T1000 (cell line): ENCODE data around the gene MICB.
"Not testable (repeated sequence)": the region's sequence is repeated elsewhere in the genome, so short reads cannot be mapped to it uniquely, and the experiment has no call there.

Experiments used
- DNase-seq: peaks from one replicate; lab custom pipeline; 2025; ENCODE audit warnings: mixed read lengths; lab: John Stamatoyannopoulos, UW

Gene MICB

DNA sequence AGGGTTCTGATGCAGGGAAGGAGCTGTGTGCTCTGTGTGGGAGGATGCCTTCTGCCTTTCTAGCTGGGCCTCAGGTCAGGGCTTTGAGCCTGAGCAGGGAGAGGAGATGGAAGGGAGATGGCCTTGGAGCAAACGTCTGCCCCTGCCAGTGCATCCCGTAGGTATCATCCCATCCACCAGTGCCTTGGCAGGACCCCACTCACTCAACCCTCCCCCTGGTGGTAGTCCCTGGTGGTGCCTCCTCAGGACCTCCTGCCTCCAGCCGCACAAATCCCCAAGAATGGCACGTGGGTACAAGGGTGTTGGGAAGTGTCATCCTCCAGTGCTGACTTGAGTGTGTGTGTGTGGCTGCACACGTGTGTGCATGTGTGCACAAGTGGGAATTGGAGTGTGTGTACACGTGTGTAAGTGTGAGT is 23.1 kb upstream of the MICB start:
- DNase-seq = no peak

DNA sequence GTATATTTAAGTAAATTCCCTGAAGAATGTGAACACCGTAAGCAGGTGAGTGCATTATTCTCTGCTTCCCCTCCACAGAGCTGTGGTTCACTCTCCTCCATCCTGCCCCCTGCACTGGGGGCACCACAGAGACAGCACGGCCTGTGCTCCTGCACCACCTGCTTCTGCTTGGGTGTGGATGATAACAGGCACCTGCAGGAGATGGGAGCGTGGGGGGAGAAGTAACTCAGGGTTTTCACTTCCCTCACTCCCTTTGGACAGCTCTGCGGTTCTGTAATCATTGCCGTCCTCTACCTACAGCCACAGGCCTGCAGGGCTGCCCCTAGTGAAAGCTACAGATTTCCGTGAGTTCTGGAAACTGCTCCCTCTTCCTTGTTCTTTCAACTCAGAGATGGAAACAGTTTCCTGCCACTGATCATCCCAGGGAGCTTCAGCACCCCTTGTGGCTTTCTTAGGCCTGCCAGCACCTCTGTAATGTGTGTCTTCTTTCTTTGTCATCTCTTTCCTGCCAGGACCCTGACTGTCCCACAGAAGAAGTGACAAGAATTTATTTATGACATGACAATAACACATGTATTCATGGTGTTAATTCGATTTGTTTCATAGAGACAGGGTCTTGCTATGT is 21.3 kb upstream of the MICB start:
- DNase-seq = no peak

- no peak for DNase-seq
These were observed 20.4 kb upstream of the MICB start for GRCh38 chr6:31477521-31477920.

GRCh38 chr6:31478186-31478950 is 19.6 kb upstream of the MICB start:
- no peak for DNase-seq

- no peak for DNase-seq
These were observed 18.6 kb upstream of the MICB start for GRCh38 chr6:31479151-31479932.

DNA sequence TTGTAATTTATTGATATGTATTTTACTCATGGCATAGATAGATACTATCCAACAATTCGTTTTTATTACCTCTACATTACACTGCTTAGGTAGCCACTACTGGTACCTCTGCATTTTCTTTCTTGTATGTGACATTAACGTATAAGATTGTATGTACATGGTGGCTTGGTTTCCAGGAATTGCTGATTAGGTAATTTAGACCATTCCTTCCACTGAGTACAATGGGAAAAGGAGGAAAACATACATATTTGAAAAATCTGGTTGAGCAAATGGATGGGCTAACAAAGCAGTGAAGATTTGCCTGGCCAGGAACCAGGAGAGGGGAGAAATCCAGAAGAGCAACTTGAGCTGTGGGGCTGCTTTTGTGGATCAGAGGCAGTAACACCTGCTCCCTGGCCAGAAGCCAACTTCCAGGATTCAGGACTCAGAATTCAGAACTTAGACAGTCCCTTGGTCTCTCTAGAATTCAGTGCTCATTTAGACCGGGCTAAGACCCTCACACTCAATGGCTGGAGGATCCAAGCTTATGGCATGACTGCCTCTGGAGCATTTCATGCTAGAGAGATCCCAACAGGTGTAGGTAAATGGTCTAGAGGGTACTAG is 17.9 kb upstream of the MICB start:
- no peak for DNase-seq

GRCh38 chr6:31480574-31480973 is 17.4 kb upstream of the MICB start:
- no peak for DNase-seq

- no peak for DNase-seq
These were observed 14.6 kb upstream of the MICB start for GRCh38 chr6:31483392-31483791.

GRCh38 chr6:31485055-31485454 is 12.9 kb upstream of the MICB start:
- DNase-seq = no peak

DNA sequence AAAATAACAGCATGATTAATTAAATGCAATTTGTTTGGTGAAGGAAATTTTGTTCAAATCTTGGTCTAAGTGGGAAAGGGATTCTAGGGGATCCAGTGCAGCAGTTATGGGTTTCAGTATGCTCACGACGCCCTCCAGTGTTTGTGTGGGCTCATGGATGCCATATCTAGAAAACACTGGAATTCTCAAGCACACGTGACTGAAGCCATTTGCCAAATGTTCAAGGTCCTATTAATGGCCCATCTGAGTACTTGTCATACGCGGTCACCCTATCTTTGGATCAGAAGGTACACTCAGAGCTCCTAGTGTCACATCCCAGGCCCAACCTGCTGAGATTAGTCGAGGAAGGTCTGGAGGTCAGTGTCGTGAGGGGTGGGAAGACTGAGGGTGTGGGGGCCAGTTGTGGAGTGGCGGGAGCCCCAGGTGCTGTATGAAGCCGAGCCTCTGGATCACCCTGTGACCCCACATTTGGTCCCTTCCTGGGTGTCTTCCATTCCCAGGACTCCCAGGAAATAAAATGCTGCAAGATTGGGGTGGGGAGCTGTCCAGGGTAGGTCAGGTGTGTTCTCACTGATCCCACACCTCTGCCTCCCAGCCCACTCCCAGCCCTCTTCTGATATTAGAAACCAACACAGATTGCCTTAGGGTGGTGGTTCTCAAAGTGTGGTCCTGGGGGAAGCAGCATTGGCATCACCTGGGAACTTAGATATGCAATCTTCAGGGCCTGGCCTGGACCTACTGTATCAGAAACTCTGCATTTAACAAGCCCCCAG is 11.7 kb upstream of the MICB start:
- DNase-seq = not testable (repeated sequence)

GRCh38 chr6:31487674-31488073 is 10.3 kb upstream of the MICB start:
- DNase-seq = not testable (repeated sequence)

- DNase-seq = no peak
These were observed 8.9 kb upstream of the MICB start for GRCh38 chr6:31489086-31489485.

DNA sequence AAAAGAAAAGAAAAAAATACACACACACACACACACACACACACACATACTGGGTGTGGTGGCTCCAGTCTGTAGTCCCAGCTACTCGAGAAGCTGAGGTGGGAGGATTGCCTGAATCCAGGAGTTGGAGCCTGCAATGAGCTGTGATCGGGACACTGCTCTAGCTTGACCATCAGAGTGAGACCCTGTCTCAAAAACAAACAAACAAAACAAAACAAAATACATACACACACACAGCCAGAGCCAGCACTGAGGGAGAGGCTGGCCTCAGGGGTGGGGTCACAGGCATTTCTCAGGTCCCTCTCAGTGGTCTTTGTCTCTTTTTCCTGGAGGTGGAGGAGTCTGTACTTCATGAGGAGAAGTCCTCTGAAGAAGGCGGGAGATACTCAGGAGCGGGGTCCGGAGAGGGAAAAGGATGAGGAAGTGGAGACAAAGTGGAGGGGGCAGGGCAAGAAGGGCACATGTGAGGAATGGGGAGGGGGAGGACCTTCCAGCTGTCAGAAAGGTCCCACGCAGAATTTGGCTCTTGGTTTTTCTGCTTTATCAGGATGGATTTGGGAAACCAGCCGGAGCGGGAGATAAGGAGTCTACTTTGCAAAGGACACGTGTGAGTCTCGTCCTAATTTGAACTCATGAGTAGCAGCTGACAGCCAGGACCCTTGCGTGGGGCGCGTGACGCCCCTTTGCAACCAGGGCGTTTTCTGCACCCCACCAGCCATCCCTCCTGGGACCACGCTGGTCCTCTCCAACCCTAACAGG is 7.7 kb upstream of the MICB start:
- no peak for DNase-seq

DNA sequence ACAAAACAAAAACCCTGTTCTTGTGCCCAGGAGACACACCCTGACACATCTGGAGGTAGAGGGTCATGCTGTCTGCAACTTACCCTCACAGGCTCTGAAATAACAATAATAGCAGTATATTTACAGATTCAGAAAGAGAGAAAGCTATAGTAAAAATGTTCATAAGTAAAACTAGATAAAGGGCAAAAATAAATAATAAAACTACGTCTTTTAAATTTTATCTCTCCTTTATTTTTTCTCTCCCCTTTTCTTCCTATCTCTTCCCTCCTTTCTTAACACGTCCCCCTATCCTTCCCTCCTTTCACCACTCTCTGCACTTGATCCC is 4.4 kb upstream of the MICB start:
- DNase-seq = not testable (repeated sequence)

DNA sequence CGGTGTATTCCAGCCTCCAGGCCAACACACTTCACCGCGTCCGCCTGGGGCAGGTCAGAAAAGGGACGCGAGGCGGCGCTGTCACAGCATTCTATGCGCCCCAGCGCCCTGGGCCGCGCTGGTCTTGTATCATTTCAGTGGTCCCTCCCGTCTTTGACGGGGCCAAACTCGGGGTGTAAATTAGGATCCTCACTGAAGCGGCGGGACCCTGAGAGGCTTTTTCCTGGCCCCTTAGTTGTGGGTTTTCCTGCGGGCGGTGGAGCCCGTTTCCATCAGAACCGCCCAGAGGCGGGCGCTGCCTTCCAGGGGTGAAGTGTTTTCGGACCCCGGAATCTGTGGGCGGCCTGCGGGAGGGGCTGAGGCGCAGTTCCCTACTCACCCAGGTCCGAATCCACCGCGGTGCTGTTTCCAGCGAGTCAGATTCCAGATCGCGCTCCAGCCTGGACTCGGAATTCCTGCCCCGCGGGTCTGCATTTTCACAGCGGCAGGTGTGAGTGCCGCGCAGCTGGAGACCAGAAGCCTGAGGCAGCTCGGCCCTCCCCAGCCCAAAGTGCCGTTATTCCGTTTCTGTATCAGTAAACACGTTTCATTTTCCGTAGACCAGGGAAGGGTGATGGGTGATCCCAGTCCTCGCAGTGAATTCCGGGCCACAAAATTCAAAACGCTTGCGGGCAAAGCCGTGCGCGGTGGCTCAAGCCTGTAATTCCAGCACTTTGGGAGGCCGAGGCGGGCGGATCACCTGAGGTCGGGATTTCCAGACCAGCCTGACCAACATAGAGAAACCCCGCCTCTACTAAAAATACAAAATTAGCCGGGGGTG is 3.9 kb upstream of the MICB start:
- peak; percentile 32 for DNase-seq

- no peak for DNase-seq
These were observed 2.4 kb upstream of the MICB start for GRCh38 chr6:31495580-31495979.

DNA sequence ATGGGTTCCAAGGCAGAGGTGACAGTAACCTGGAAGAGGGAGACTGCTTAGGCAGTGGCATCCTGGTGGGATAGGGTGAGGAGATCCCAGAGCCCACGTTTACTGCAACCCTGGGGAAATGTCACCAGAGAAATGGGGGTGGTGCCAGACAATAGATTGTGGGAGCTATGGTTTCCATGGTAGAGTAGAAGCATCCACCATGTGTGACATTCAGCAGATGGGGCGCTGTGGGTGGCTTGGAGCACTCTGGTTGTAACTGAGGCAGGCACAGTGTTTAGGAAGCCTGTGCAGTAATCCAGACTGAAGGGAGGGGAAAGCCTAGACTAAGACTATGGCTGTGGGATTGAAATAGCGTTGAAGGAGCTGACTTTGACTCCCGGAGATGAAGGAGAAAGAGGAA is 1.1 kb upstream of the MICB start:
- not testable (repeated sequence) for DNase-seq

DNA sequence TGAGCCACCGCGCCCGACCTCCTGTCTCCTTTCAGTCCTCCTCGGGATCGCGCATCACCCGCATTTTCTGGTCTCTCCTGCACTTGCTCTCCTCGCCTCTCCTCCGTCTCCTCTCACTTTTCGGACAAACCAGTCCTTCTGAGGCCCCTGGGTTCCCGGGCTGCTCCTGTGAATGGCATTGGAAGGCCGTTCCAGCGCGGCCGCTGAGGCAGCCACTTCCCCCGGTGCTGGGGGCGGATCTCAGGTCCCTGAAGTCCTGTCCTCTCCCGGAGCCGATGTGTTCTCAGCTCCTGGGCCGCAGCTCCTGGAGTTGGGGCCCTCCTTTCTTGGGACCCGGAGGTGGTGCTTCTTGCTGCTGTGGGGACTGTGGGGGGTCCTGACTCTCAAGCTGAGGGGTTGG is 803 bp downstream of the MICB start:
- no peak for DNase-seq

GRCh38 chr6:31499648-31500047 is 1.7 kb downstream of the MICB start:
- not testable (repeated sequence) for DNase-seq

GRCh38 chr6:31502586-31502985 is 4.6 kb downstream of the MICB start:
- DNase-seq = no peak
